Stimulated activated CD4-positive, alpha-beta T cell treated with anti-CD3 and anti-CD28 coated beads, Interleukin-15, amount 100 ng/mL, for 24 hours (primary cell): Measurements from ENCODE around the gene KIF4B.
A peak's percentile ranks its signal among the peaks of the same experiment; 100 is the strongest.
"Not testable (repeated sequence)": the region's sequence is repeated elsewhere in the genome, so short reads cannot be mapped to it uniquely, and the experiment has no call there.

Experiments used
- DNase-seq: peaks from one replicate; pipeline ENCODE4 v3.0.0-alpha.2; 2020

KIF4B gene, protein sequence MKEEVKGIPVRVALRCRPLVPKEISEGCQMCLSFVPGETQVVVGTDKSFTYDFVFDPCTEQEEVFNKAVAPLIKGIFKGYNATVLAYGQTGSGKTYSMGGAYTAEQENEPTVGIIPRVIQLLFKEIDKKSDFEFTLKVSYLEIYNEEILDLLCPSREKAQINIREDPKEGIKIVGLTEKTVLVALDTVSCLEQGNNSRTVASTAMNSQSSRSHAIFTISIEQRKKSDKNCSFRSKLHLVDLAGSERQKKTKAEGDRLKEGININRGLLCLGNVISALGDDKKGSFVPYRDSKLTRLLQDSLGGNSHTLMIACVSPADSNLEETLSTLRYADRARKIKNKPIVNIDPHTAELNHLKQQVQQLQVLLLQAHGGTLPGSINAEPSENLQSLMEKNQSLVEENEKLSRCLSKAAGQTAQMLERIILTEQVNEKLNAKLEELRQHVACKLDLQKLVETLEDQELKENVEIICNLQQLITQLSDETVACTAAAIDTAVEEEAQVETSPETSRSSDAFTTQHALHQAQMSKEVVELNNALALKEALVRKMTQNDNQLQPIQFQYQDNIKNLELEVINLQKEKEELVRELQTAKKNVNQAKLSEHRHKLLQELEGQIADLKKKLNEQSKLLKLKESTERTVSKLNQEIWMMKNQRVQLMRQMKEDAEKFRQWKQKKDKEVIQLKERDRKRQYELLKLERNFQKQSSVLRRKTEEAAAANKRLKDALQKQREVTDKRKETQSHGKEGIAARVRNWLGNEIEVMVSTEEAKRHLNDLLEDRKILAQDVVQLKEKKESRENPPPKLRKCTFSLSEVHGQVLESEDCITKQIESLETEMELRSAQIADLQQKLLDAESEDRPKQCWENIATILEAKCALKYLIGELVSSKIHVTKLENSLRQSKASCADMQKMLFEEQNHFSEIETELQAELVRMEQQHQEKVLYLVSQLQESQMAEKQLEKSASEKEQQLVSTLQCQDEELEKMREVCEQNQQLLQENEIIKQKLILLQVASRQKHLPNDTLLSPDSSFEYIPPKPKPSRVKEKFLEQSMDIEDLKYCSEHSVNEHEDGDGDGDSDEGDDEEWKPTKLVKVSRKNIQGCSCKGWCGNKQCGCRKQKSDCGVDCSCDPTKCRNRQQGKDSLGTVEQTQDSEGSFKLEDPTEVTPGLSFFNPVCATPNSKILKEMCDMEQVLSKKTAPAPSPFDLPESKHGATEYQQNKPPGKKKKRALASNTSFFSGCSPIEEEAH

DNA sequence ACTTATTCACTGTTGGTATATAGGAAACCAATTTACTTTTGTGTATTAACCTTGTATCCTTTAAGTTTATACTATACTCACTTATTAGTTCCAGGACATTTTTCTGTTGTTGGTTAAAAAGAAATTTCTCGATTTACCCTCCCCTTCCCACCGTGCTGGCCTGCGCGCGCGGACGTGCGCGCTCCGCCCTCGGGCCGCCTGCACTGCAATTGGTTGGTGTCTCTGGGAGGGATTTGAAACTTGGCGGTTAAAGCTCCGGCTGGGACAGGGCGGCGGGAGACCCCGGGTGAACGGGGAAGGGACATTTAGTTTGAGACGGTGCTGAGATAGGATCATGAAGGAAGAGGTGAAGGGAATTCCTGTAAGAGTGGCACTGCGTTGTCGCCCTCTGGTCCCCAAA lies at the start of gene KIF4B:
Gene KIF4B, plus strand, starts transcription at position 230 of the 400 bp plus-strand sequence. Its CDS starts 105 bp downstream, at position 335.
- DNase-seq = no peak

DNA sequence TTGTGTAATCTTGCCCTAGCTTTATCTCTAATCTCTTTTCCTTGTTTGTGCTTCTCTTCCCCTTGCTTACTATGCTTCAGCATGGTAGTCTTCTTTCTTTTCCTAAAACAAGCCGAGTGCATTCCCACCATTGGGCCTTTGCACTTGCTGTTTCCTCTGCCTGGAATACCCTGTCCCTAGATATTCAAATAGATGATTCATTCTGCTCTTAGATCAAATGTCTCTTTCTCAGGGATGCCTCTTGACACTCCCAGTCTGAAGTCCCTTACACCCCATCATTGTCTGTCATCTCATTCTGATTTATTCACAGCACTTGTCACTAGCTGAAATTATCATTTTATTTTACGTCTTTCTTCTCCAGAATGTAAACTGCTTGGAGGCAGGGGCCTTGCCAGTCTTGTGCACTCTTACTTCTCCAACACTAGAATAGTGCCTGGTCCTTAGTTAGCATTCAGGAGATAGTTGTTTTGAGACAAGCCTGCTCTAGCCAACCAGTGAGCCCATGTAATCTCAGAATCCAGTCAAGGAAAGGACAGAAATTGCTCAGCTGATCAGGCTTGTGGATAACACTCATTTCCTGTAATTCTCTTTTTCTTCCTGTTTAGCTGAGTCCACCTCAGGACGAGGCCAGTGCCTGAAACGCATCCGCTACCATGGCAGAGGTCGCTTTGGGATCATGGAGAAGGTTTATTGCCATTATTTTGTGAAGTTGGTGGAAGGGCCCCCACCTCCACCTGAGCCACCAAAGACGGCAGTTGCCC lies 47.3 kb upstream of the KIF4B start:
- DNase-seq = no peak

DNA sequence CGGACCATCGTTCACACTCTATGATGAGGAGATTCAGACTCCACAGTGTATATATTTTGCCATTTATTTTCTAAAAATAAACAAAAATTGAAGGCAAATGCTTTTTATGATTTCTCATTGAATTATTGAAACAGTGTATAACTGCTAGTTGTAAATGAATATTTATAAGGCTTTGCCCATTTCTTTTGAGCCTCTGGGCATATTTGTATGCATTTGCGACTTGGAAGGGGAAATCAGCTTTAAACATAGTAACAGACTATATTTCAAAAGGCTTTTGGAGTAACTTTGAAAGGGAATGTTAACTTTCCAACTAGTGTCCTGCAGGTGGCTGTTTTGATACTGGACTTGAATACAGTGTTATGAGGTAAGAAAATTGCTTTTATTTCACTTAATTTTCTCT lies 46.7 kb upstream of the KIF4B start:
- DNase-seq = no peak

DNA sequence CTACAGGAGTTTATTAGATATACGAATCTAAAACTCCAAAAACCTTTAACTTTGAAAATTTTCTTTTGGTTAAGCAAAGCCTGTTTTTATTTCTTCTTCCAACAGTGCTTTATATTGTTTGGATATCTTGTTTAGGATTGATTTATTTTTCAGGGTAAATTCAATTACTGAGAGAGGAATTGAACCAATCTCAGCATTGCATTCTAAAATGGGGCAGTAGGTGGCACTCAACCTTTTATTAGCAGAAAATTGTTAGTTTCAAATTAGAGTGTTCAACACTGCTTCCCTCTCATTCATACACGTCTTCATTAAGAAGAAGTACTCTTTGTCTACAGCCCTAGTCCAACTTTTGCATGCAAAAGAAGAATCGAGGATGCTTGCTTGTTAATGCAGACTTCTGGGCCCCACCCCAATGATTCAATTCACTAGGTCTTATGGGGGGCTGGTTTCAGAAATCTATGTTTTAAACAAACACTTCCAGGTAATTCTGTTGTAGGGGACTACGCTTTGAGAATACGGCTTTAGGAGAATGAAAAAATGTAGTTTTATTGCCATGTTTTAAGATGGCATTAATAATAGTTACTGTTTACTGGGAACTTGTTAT lies 46.0 kb upstream of the KIF4B start:
- DNase-seq = no peak

DNA sequence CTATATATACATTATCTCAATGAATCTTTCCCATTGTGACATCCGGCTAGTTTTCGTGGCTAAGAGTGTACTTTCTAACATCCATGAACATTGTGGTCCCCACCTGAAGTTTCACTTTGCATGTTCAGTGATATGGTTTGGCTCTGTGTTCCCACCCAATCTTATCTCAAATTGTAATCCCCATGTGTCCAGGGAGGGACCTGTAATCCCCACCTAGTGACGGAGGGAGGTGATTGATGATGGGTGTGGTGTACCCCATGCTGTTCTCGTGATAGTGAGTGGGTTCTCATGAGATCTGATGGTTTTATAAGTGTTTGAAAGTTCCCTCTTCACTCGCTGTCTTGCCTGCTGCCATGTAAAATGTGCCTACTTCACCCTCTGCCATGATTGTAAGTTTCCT lies 44.6 kb upstream of the KIF4B start:
- DNase-seq = no peak

DNA sequence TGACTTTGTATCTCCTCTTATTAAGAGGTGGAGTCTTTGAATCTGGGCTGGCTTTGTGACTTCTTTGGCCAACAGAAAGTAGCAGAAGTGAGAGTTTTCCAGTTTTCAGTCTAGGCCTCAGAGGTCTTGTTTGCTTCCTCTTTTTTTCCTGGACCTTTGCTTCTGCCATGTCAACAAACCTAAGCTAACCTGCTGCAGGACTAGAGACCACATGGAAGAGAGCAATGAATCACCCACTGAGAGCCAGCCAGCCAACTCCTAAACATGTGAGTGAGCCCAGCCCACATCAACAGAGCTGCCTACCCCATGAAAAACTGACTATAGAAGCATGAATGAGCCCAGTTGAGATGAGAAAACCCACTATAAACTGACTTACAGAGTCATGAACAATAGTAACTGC lies 42.8 kb upstream of the KIF4B start:
- DNase-seq = no peak

DNA sequence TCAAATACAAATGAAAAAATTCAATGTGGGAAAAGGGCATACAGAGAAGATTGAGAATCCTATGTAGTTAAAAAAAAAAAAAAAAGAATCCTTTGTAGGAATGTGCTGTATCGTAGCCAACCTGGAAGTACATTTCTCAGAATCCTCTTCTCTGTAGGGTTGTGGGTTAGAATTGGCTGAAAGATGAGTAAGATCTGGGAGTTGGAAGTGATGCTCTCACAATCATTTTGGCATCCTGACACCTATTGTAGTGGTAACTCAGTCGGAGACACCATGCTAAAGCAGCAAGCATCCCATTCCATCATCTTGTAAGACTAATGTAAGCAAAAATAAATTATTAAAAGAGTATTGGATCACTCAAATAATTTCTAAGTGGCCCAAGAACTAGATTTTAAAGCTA lies 42.1 kb upstream of the KIF4B start:
- DNase-seq = no peak

DNA sequence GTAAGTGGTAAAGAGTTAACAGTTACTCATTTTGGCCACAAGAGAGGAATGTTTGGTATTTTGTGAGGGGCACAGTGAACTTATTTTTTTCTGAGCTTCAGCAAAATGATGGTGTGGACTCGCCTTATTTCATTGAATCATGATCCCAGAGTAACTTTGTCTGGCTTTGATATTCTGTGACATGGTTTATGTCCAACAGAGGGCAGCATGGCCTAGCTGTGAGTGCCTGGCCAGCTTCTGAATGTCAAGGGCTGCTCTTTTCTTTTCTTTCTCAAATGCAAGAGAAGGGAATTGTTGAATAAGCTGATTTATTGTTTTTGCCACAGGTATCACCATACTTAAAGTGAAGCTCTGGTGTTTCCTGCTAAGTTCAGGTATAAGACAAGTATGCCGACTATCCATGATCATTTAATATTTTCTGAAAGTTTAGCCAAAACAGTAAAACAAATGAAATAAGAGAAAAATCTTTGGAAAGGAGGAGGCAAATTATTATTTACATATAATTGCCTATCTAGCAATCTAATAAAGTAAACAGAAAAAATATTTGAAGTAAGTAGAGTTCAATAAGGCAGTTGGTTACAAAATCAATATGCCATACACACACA lies 41.0 kb upstream of the KIF4B start:
- no peak for DNase-seq

DNA sequence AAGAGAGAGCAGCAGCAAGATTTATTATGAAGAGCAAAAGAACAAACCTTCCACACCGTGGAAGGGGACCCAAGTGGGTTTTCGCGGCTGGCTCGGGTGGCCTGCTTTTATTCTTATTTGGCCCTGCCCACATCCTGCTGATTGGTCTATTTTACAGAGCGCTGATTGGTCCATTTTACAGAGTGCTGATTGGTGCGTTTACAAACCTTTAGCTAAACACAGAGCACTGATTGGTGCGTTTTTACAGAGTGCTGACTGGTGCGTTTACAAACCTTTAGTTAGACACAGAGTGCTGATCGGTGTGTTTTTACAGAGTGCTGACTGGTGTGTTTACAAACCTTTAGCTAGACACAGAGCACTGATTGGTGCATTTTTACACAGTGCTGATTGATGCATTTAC lies 37.5 kb upstream of the KIF4B start:
- not testable (repeated sequence) for DNase-seq

DNA sequence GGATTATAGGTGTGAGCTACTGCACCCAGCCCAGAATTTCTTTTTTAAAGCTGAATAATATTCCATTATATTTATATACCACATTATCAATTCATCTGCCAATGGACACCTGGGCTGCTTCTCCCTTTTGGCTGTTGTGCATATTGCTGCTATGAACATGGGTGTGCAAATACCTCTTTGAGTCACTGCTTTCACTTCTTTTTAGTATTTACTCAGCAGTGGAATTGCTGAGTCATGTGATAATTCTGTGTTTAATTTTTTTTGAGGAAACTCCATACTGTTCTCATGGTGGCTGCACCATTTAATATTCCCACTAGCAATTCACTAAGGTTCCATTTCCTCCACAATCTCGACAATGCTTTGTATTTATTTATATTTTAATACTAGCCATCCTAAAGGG lies 36.1 kb upstream of the KIF4B start:
- DNase-seq = no peak

DNA sequence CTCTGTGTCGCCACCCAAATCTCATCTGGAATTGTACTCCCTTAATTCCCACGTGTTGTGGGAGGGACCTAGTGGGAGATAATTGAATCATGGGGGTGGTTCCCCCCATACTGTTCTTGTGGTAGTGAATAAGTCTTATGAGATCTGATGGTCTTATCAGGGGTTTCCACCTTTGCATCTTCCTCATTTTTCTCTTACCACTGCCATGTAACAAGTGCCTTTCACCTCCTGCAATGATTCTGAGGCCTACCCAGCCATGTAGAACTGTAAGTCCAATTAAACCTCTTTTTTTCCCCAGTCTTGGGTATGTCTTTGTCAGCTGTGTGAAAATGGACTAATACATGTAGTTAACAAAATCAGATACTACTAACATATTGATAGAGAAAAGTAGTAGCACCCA lies 35.3 kb upstream of the KIF4B start:
- DNase-seq = not testable (repeated sequence)

DNA sequence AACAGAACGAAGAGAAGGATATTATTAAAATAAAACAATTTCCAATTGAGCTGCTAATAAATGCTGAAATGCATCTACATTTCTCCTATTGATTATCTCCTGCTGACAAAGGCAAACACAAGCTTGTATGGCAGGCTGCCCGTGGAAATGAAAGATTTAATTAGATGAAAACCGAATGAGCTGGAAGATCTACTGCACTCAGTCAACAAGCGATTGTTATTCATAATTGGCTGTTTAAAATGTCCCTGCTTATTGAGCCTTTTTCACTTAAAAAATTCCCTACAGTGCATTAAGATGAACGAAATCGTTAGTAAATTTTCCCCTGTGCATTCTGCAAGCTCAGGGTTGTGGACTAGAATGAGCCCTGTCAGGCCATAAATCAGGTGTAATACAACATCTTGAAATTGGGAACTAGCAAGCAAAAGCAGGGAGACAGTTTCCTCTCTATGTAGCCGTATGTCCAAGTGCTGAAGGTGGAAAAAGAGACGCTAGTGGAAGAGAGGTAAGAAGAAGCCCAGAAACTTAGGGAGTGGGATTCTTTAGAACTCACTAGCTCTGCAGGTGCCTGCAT lies 28.5 kb upstream of the KIF4B start:
- no peak for DNase-seq

DNA sequence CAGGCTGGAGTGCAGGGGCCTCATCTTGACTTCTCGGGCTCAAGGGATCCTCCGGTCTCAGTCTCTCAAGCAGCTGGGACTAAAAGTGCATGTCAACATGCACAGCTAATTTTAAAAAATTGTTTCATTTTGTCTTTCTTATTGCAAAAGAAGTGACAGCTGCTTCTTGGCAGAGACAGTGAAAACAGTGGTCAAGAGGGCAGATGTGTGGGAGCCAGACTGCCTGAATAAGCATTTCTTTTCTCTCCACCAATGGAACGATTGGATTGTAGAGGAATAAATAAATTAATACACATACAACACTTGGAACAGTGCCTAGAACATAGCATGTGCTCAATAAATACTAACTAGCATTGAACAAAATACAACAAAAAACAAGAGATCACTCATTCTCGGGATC lies 27.4 kb upstream of the KIF4B start:
- DNase-seq = no peak

DNA sequence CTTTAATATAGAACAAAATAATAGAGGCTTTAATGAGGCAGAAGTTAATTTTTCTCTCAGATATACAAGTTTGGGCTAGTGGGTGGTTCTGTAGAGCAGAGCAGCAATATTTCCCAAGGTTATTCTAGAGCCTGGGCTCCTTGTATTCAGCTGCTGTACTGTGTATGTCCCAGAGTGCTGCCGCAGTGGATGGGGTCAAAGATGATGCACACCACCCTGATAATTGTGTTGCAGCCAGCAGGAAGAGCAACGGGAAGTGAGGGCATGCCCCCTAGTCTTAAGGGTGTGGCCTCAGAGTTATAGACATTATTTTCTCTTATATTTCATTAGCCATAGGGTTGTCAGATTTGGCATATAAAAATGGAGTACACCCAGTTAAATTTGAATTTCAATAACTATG lies 23.9 kb upstream of the KIF4B start:
- DNase-seq = no peak

DNA sequence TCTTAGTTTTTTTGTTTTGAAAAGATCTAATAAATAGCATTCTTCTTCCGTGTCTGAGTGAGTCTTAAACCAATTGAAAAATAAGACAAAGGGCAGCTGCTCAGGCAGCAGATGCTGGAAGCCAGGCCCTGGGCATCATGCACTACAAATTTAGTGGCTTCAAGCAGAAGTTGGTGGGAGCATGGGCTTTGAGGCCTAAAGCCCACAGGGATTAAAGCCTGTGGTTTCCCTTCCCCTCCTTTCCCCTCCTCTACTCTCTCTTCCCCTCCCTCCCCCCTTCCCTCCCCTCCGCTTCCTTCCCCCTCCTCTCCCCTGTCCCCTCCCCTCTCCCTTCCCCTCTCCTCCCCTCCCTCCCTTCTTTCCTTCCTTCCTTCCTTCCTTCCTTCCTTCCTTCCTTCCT lies 20.1 kb upstream of the KIF4B start:
- DNase-seq = no peak

DNA sequence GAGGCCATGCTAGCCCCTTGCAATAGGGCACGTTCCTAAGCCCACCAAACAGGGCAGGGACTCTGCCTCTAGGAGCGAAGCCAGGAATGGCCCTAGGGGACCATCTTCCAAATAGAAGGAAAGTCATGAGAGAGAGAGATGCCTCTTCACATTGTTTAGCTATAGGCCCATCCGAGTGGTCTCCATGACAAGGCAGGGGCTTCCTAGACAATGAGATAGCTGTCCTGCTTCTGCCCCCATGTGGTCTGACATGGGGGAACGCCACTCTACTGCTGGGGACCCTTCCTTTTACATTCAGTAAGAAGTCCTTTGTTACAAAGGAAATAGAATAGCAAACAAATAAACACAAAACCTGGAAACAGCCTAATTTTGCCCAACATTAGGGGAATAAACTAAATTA lies 17.9 kb upstream of the KIF4B start:
- DNase-seq = no peak

DNA sequence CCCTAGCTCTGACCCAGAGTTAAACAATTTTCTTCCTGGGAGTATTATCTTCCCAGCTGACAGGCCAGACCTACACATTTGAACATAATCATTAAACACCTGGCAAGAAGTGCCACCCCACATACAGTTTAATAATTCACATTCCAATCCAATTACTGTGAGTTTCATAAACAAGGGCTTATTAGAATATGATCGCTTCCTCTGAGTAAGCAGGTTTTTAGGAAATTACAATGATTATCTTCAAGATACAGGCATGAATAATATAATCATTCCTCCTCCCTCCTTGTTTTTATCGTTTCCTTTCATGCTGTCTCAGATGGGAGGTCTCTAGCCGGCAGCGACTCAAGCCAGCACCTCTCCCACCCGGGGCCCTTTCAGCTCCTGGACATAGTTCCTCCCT lies 15.8 kb upstream of the KIF4B start:
- no peak for DNase-seq

DNA sequence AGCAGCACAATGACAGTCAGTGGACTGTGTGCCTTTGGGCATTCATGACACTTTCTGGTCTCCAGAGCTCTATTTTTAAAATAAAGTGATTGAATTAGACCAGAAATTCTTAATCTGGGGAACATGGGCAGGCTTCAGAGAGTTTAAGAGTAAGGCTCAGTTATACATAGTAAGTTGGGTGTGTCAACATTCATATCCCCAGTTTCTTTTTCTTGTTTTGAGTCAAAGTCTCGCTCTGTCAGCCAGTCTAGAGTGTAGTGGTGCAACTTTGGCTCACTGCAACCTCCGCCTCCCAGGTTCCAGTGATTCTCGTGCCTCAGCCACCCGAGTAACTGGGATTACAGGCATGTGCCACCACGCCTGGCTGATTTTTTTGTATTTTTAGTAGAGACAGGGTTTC lies 13.7 kb upstream of the KIF4B start:
- no peak for DNase-seq

DNA sequence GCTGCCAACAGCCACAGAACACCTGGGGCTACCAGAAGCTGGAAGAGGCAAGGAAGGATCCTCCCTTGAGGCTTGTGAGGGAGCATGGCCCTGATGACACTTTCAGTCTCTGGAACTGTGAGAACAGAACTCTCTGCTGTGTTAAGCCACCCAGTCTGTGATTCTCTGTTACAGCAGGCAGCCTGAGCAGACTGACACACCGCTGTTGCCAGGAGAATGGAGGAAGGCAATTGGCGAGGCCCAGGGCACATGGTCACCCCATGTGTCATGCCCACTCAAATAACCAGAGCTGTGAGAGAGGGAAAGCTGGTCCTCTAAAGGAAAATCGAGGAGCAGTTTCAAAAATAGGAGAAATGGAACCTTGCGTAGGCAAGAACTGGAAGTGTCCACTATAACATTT lies 12.0 kb upstream of the KIF4B start:
- no peak for DNase-seq

DNA sequence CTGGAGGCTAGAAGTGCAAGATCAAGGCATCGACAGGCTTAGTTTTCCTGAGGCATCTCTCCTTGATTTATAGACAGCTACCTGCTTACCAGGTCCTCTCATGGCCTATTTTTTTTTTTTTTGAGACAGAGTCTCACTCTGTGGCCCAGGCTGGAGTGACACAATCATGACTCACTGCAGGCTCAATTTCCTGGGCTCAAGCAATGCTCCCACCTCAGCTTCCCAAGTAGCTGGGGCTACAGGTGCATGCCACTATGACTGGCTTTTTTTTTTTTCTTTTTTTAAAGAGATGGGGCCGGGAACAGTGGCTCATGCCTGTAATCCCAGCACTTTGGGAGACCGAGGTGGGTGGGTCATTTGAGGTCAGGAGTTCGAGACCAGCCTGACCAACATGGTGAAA lies 10.8 kb upstream of the KIF4B start:
- not testable (repeated sequence) for DNase-seq

DNA sequence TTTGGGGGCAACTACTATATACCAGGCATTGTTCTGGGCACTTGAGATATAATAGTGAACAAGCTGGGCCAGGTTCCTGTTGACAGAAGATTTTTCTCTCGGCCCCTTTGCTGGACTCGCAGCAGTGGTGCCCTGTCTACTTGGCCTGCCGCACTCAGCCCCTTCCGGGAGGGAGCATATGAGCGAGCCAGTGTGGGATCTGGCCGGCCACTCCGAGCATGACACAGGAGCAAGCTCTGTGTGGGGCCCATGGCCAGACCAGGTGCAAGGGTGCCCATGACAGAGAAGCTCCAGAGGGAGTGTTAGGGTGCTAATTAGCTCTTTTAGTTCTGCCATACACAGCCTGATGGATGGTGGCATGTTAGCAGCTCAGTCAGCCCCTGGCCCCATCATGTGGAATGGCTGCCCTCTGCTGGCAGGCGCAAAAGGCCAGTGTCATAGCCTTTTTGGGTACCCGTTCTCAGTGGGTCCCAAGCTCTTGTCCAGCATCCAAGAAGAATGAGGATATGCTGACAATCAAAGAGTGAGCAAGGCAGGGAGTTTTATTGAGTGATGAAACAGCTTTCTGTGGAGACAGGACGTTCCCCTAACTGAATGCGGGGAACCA lies 9.3 kb upstream of the KIF4B start:
- DNase-seq = peak; percentile 47
